ENCODE data around the gene GDI1. TPM values are rescaled to one million over a fixed set of nuclear protein-coding genes. Genes with fewer than 3 reads are reported as not detected.
A peak's percentile ranks its signal among the peaks of the same experiment; 100 is the strongest.

Gene GDI1
- total and polyA plus RNA-seq, 2 of the 8 experiments (the other 6 are each of a cell fraction or from before 2014, with no cell fraction given) = 83.1 to 136 TPM

DNA sequence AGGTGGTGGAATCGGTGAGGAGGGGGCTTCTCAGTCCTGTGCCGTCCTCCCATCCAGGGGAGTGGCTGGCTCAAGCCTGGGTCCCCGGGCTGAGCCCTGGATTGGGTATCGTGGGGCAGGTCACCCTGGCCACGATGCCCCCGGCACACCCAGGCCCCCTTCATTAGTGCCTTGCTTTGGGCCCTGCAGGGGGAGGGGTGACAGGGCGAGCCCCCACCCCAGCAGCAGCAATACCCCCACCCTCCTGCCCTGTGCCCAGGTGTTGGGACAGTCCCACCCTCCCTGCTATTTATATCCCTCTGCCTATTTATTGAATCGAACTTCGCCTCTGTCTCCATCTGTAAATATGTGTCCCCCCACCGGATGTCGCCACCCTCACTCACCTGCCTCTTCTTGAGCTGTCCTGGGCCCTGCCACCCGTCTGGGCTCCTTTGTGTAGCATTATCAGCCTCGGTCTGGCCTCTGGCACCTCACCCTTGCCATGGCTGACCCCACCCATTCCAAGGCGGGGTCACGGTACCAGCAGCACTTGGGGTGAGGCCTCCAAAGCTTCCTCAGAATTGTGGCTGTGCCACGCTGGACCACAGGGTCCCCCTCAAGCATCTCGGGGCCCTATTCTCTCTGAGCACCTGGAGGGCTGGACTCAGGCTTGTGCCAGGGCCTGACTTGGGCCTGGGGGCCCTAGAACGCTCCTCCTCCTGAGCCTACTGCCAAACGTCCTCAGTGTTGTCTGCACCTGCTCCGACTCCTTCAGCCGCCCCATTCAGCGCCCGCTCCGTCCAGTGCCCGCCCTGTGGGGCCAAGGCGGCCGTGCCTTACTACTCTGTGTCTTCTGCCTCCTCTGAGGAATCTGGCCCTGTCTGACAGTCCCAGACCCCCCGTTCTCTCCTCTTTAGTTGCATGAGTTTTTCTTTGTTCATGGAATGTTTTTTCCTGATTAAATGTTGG, 36.0 kb downstream of the GDI1 start:
- CTCF ChIA-PET (ENCODE audit: partially characterized antibody) = interaction anchor here (0.7 to 3.1 kb wide), 5 partner anchors 12 to 100 kb away, joined by 3 to 11 read pairs (median 4); partner anchors contain the start of gene PLXNA3
- no peak for FAIRE-seq
- WGBS, 2 experiments (ENCODE audit: extremely low coverage in 1 of 2, insufficient coverage in 1 of 2, insufficient read length in 1 of 2, insufficient replicate concordance in 2 of 2, low coverage in 1 of 2, low lambda C conversion rate in 2 of 2, missing lambda C conversion rate in 1 of 2) = 84% methylated on average over 16 of the region's 28 CpGs; no CpG with 5 or more reads in 1 of the 2 experiments
- TF ChIP-seq RAD21 (IDR thresholded peaks at IDR 0.05 in 1 of 2, conservative IDR thresholded peaks at IDR 0.05 in 1 of 2; ENCODE audit: low read depth in 2 of 2, low read length in 2 of 2) = peak in 1 of 2 experiments; percentile 21; a peak in 1 of 4 replicates

More for the DNA sequence above, 36.0 kb downstream of the GDI1 start:
- H2BK5ac ChIP-seq (ENCODE audit: low read depth, low read length) = no peak overlapping the region
- no peak overlapping the region for H4K5ac ChIP-seq (ENCODE audit: insufficient read length, low read depth, low read length)
- H3K4ac ChIP-seq (replicated peaks; ENCODE audit: insufficient read length, low read depth, low read length) = no peak overlapping the region
- no peak for DNase-seq (ENCODE audit: low read depth in 1 of 2, low spot score in 2 of 2)
- no peaks in the 10 kb centered on the region for H3K27me3 ChIP-seq (replicated peaks in 1 of 4; ENCODE audit: control insufficient read depth in 3 of 4, extremely low read depth in 1 of 4, insufficient read depth in 3 of 4, low read length in 3 of 4)
- H2AFZ ChIP-seq (ENCODE audit: low read length) = no peak overlapping the region
- H3K79me2 ChIP-seq (ENCODE audit: control insufficient read depth in 1 of 2, insufficient read depth in 2 of 2, low read length in 2 of 2) = no peaks in the 10 kb centered on the region
- no peaks in the 10 kb centered on the region for H3K79me1 ChIP-seq (ENCODE audit: low read depth, low read length)
- H3K4me1 ChIP-seq (replicated peaks in 1 of 4; ENCODE audit: control insufficient read depth in 3 of 4, insufficient read depth in 4 of 4, low read length in 3 of 4) = no peaks in the 10 kb centered on the region
- H3K18ac ChIP-seq (ENCODE audit: extremely low read depth, low read length) = no peak overlapping the region
- H3K9ac ChIP-seq (replicated peaks in 1 of 4; ENCODE audit: extremely low read depth in 1 of 4, low read depth in 3 of 4, low read length in 3 of 4) = no peak overlapping the region
- H2AK5ac ChIP-seq (ENCODE audit: low read depth, low read length) = no peak overlapping the region
- H3K14ac ChIP-seq (ENCODE audit: insufficient read length) = no peak overlapping the region
- H2BK12ac ChIP-seq (ENCODE audit: low read depth, low read length) = no peak overlapping the region
- H3K23me2 ChIP-seq (ENCODE audit: low read depth, low read length) = no peaks in the 10 kb centered on the region
- no peaks in the 10 kb centered on the region for H3K9me3 ChIP-seq (ENCODE audit: insufficient read depth in 2 of 2, low read depth in 1 of 2, low read length in 1 of 2)
- H3K27ac ChIP-seq (ENCODE audit: low read depth, low read length) = no peak overlapping the region
- H4K8ac ChIP-seq (ENCODE audit: extremely low read depth, insufficient read depth, low read length) = peak overlapping the region; percentile 25; the same call in 1 of the 2 replicates
- POLR2A ChIA-PET (ENCODE audit: partially characterized antibody) = interaction anchor here (0.6 to 1.4 kb wide), 4 partner anchors 9 to 73 kb away, joined by 3 to 5 read pairs (median 4); no protein-coding TSS in a partner anchor
- H2BK20ac ChIP-seq (ENCODE audit: low read length) = no peak overlapping the region
- H3K23ac ChIP-seq (ENCODE audit: insufficient read length) = no peak overlapping the region
- H2BK15ac ChIP-seq (ENCODE audit: low read length) = no peak overlapping the region
- no peak overlapping the region for H2BK120ac ChIP-seq (replicated peaks; ENCODE audit: low read depth, low read length)
- H3K4me2 ChIP-seq (ENCODE audit: insufficient read depth in 1 of 2, low read depth in 2 of 2, low read length in 2 of 2) = no peak overlapping the region
- peaks cover 0 to 14% (median 5%) of the 10 kb centered on the region in 4 experiments; a peak in 4 of 8 replicates for H3K36me3 ChIP-seq (ENCODE audit: control insufficient read depth in 2 of 4, insufficient read depth in 4 of 4, low read length in 3 of 4)
- H4K91ac ChIP-seq (replicated peaks; ENCODE audit: insufficient read length, low read length) = no peak overlapping the region
- H3K4me3 ChIP-seq (ENCODE audit: extremely low read depth in 1 of 4, insufficient read depth in 2 of 4, low read depth in 3 of 4, low read length in 4 of 4) = no peak overlapping the region
- no peak overlapping the region for H3K56ac ChIP-seq (replicated peaks; ENCODE audit: insufficient read length, low read depth, low read length)
- H4K20me1 ChIP-seq (replicated peaks in 1 of 2; ENCODE audit: control insufficient read depth in 1 of 2, insufficient read depth in 2 of 2, low read length in 2 of 2) = no peaks in the 10 kb centered on the region

Data from H1 (cell line).